ENCODE measurements around the gene TM9SF1.

TM9SF1 gene

GRCh38 chr14:24195186-24196070 is at the start of gene TM9SF1:
Gene TM9SF1, minus strand, starts transcription at chr14:24195441. Its CDS starts 422 bp downstream, at chr14:24195019.
- DNase-seq: peak; percentile 84

- DNase-seq: no peak
These were observed 48.1 kb upstream of the TM9SF1 start for GRCh38 chr14:24243336-24243836.

GRCh38 chr14:24241829-24242443 is 46.7 kb upstream of the TM9SF1 start:
- peak; percentile 94 for DNase-seq

- DNase-seq: no peak
These were observed 45.1 kb upstream of the TM9SF1 start for GRCh38 chr14:24240110-24240918.

GRCh38 chr14:24238527-24239037 is 43.3 kb upstream of the TM9SF1 start:
- DNase-seq: no peak

GRCh38 chr14:24238123-24238522 is 42.9 kb upstream of the TM9SF1 start:
- no peak for DNase-seq

- no peak for DNase-seq
These were observed 42.3 kb upstream of the TM9SF1 start for GRCh38 chr14:24237463-24237955.

GRCh38 chr14:24236689-24237462 is 41.6 kb upstream of the TM9SF1 start:
- no peak for DNase-seq

GRCh38 chr14:24235804-24236688 is 40.8 kb upstream of the TM9SF1 start:
- no peak for DNase-seq

- no peak for DNase-seq
These were observed 39.1 kb upstream of the TM9SF1 start for GRCh38 chr14:24234095-24235005.

- no peak for DNase-seq
These were observed 38.3 kb upstream of the TM9SF1 start for GRCh38 chr14:24233538-24233866.

GRCh38 chr14:24232645-24233537 is 37.6 kb upstream of the TM9SF1 start, which contains the start of gene GMPR2:
Gene GMPR2, plus strand, starts transcription at chr14:24232929. Its CDS starts 325 bp downstream, at chr14:24233254.
- no peak for DNase-seq

GRCh38 chr14:24232121-24232644 is 36.9 kb upstream of the TM9SF1 start, which contains the start of gene NEDD8:
Gene NEDD8, minus strand, starts transcription at chr14:24232367. Its CDS starts 100 bp downstream, at chr14:24232267.
- peak; percentile 84 for DNase-seq

GRCh38 chr14:24231263-24232120 is 36.3 kb upstream of the TM9SF1 start:
- DNase-seq: no peak

GRCh38 chr14:24228902-24229301 is 33.7 kb upstream of the TM9SF1 start:
- DNase-seq: no peak

- DNase-seq: no peak
These were observed 31.2 kb upstream of the TM9SF1 start for GRCh38 chr14:24226473-24226872.

- DNase-seq: no peak
These were observed 29.4 kb upstream of the TM9SF1 start for GRCh38 chr14:24224618-24225071.

Data from activated CD4-positive, alpha-beta T cell treated with anti-CD3 and anti-CD28 coated beads, Interleukin-2, amount 50 U/mL, for 1 hour (primary cell).